IMR-90 (cell line): ENCODE data around the gene RIPOR2. TPM values are rescaled to one million over a fixed set of nuclear protein-coding genes. Genes with fewer than 3 reads are reported as not detected.

Experiments used
- ATAC-seq: fragments of 200-7000 bp; cut with Tn5 transposase; 2 replicates; pipeline ENCODE4 v1.9.1; 2020; ENCODE audit warnings: low read depth, mild to moderate bottlenecking, moderate library complexity
- BruUV-seq: library from RNA; stranded (reverse); fragments of 400-500 nt; replicated peaks from 2 replicates; lab custom pipeline; 2021; lab: Mats Ljungman, UMichigan
- CTCF ChIA-PET: fragments of 300-600 bp; formaldehyde crosslinking; extraction: SDS; loops from one replicate; lab custom pipeline; 2021; ENCODE audit warnings: antibody characterized with exemption; lab: Yijun Ruan, JAX
- POLR2A ChIA-PET: fragments of 300-600 bp; sonication (Branson Sonifier 250); formaldehyde crosslinking; loops from one replicate; lab custom pipeline; 2022; ENCODE audit warnings: antibody characterized with exemption; ENCODE audit not compliant: unreplicated experiment; lab: Charles Lee
- DNase-seq: peaks from one replicate; pipeline ENCODE4 v3.0.0; 2013
- H2AFZ ChIP-seq: replicated peaks from 2 replicates; pipeline ENCODE3; 2013; ENCODE audit warnings: low read length, mild to moderate bottlenecking; ENCODE audit not compliant: poor library complexity
- H2AK5ac ChIP-seq: 2 replicates; pipeline ENCODE4 v1.6.1; 2013; ENCODE audit warnings: low read depth, low read length, inconsistent platforms
- H2AK9ac ChIP-seq: replicated peaks from 2 replicates; pipeline ENCODE3; 2013; ENCODE audit warnings: mild to moderate bottlenecking, low read depth, low read length, moderate library complexity; ENCODE audit not compliant: poor library complexity
- H2BK120ac ChIP-seq: 2 replicates; pipeline ENCODE4 v1.6.1; 2013; ENCODE audit warnings: low read depth, low read length, inconsistent platforms
- H2BK15ac ChIP-seq: 3 replicates; pipeline ENCODE4 v1.6.1; 2013; ENCODE audit warnings: low read depth, low read length, inconsistent platforms
- H2BK20ac ChIP-seq: 2 replicates; pipeline ENCODE4 v1.6.1; 2013; ENCODE audit warnings: low read depth, mild to moderate bottlenecking, inconsistent platforms, low read length, moderate library complexity
- H2BK5ac ChIP-seq: 2 replicates; pipeline ENCODE4 v1.6.1; 2013; ENCODE audit warnings: mild to moderate bottlenecking, low read depth, low read length, inconsistent platforms; ENCODE audit not compliant: poor library complexity, severe bottlenecking
- H3K14ac ChIP-seq: replicated peaks from 2 replicates; pipeline ENCODE4 v1.6.1; 2013; ENCODE audit warnings: low read depth, low read length, inconsistent platforms
- H3K18ac ChIP-seq: 2 replicates; pipeline ENCODE4 v1.6.1; 2013; ENCODE audit warnings: low read depth, low read length, control low read depth
- H3K23ac ChIP-seq: 2 replicates; pipeline ENCODE4 v1.6.1; 2013; ENCODE audit warnings: low read depth, low read length, inconsistent platforms
- H3K27ac ChIP-seq: 2 replicates; pipeline ENCODE4 v1.5.1; 2013; ENCODE audit warnings: mild to moderate bottlenecking, control low read depth, low read length; ENCODE audit not compliant: insufficient read depth
- H3K27me3 ChIP-seq: 2 replicates; pipeline ENCODE4 v1.6.1; 2013; ENCODE audit warnings: low read length; ENCODE audit not compliant: control insufficient read depth, insufficient read depth
- H3K36me3 ChIP-seq: 2 replicates; pipeline ENCODE4 v1.6.1; 2013; ENCODE audit warnings: low read length, mixed read lengths; ENCODE audit not compliant: control insufficient read depth, insufficient read depth
- H3K4ac ChIP-seq: 2 replicates; pipeline ENCODE4 v1.6.1; 2013; ENCODE audit warnings: low read depth, low read length, inconsistent platforms
- H3K4me1 ChIP-seq: 2 replicates; pipeline ENCODE4 v1.6.1; 2013; ENCODE audit warnings: low read length, mixed read lengths; ENCODE audit not compliant: control insufficient read depth, insufficient read depth
- H3K4me2 ChIP-seq: 2 replicates; pipeline ENCODE4 v1.6.1; 2013; ENCODE audit warnings: low read depth, mild to moderate bottlenecking, control low read depth, low read length, moderate library complexity
- H3K4me3 ChIP-seq: 2 replicates; pipeline ENCODE4 v1.5.1; 2013; ENCODE audit warnings: low read depth, mild to moderate bottlenecking, control low read depth, low read length, moderate library complexity; ENCODE audit not compliant: insufficient read depth
- H3K56ac ChIP-seq: 2 replicates; pipeline ENCODE4 v1.6.1; 2013; ENCODE audit warnings: low read length, inconsistent platforms; ENCODE audit not compliant: insufficient read depth; ENCODE audit errors: extremely low read depth
- H3K79me1 ChIP-seq, 2 experiments: 2 replicates each; pipeline ENCODE4 v1.6.1; 2013; ENCODE audit warnings: low read length in 2 of 2, inconsistent platforms in 1 of 2, low read depth in 1 of 2
- H3K9ac ChIP-seq: 2 replicates; pipeline ENCODE4 v1.6.1; 2013; ENCODE audit warnings: low read depth, low read length, control low read depth
- H3K9me1 ChIP-seq: 2 replicates; pipeline ENCODE4 v1.6.1; 2013; ENCODE audit warnings: low read length, inconsistent platforms; ENCODE audit not compliant: insufficient read depth
- H3K9me3 ChIP-seq: 2 replicates; pipeline ENCODE4 v1.6.1; 2013; ENCODE audit warnings: low read length; ENCODE audit not compliant: control insufficient read depth, insufficient read depth
- H4K20me1 ChIP-seq: 2 replicates; pipeline ENCODE4 v1.6.1; 2013; ENCODE audit warnings: low read length, inconsistent platforms; ENCODE audit not compliant: insufficient read depth
- H4K5ac ChIP-seq: 2 replicates; pipeline ENCODE4 v1.6.1; 2013; ENCODE audit warnings: mild to moderate bottlenecking, low read depth, low read length, control low read depth
- H4K8ac ChIP-seq, 2 experiments: 2 replicates each; pipeline ENCODE4 v1.6.1; 2013; ENCODE audit warnings: low read depth in 2 of 2, low read length in 2 of 2, control low read depth in 1 of 2, inconsistent platforms in 1 of 2
- H4K91ac ChIP-seq: 2 replicates; pipeline ENCODE4 v1.6.1; 2013; ENCODE audit warnings: low read depth, low read length, inconsistent platforms; ENCODE audit not compliant: insufficient read depth
- CEBPB ChIP-seq: IDR thresholded peaks from 2 replicates; pipeline ENCODE4 v1.6.1; 2012; ENCODE audit warnings: low read depth, low read length, improper control_type of control experiment
- RCOR1 ChIP-seq: IDR thresholded peaks from 2 replicates; pipeline ENCODE4 v1.6.1; 2012; ENCODE audit warnings: mild to moderate bottlenecking, low read length, improper control_type of control experiment; ENCODE audit not compliant: insufficient replicate concordance
- WGBS, 2 experiments: methylation state at CpG; one replicate each; pipeline versions ENCODE4 v1.1.5 to v1.1.7; 2013; ENCODE audit warnings: missing lambda C conversion rate in 2 of 2; ENCODE audit not compliant: insufficient read length in 1 of 2; ENCODE audit errors: extremely low coverage in 2 of 2; 5-methylcytosine and 5-hydroxymethylcytosine counted together
- dilution Hi-C: fragments of 300-500 bp; cut with HindIII; formaldehyde crosslinking; loops from one replicate; pipeline ENCODE4 v1.14.3; 2018; ENCODE audit warnings: low sequenced_read_pairs; ENCODE audit not compliant: unreplicated experiment
- in situ Hi-C: fragments of 300-500 bp; cut with MboI; formaldehyde crosslinking; loops from 3 replicates; pipeline ENCODE4 v1.14.3; 2019; ENCODE audit warnings: low sequenced_read_pairs, inconsistent platforms, mixed read lengths
- intact Hi-C: fragments of 100-400 bp; cut with micrococcal nuclease; formaldehyde crosslinking; loops from 2 replicates; pipeline ENCODE4 v1.10.0; 2022
- polyA plus RNA-seq, 3 experiments: library from polyadenylated mRNA; depleted of rRNA; stranded (reverse); fragments of >200 nt; gene quantifications; 2 replicates each; pipeline ENCODE4 v1.2.3, GENCODE V29; 2012; ENCODE audit warnings: low replicate concordance in 1 of 3
- total RNA-seq: library from RNA; depleted of rRNA; stranded (reverse); fragments of >200 nt; gene quantifications from 2 replicates; pipeline ENCODE4 v1.2.3, GENCODE V29; 2012

The RIPOR2 gene
- total and polyA plus RNA-seq, 2 of the 4 experiments (the other 2 are of a cell fraction) = 1.1 to 1.2 TPM

DNA sequence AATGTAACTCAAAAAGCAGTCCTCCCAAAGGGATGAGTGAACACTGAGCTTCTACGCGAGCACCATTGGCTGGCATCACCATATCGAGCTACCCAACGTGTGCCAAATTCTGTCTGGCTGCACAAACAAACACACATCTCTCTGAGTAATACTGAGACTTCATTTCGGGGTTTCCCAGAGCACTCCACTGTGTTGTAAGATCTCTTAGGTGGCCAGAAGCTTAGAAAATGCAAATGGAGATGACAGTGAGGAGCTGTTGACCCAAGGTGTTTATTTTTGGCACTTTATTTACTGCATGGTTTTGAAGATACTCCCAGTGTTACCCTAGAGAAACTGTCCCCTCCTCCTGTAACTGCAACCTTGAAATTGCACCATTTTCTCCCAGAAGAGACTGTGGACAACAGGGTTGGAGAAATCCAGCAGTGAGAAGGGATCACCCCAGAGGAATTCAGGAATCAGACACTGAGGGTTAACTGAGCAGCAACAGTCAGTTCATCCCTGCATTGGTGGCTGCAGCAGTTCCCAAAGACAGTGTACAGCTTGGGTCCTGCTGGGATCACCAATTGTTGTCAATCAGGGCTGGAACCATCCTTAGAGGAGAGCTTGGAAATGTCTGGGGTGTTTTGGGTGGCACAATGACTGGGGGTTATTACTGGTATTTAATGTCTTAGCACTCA, 1.0 kb upstream of the RIPOR2 start:
- Histone ChIP-seq H2BK20ac (0 out of 2 replicates have a peak overlapping the region, but pooled peaks have one; percentile 12), H2BK5ac (no peak overlapping the region), H3K14ac (no peak overlapping the region; the same call in 1 of the 2 replicates), H3K4me1 (peaks cover 7% of the 10 kb centered on the region), H3K27me3 (no peaks in the 10 kb centered on the region), H3K23ac (no peak overlapping the region), H3K4ac (no peak overlapping the region), H2BK15ac (no peak overlapping the region), H4K91ac (no peak overlapping the region), H3K9me1 (peaks cover 9% of the 10 kb centered on the region), H2AK9ac (no peak overlapping the region), H3K9ac (no peak overlapping the region), H3K18ac (no peak overlapping the region), H3K4me3 (no peak overlapping the region), H3K9me3 (no peaks in the 10 kb centered on the region), H4K20me1 (no peaks in the 10 kb centered on the region), H2AFZ (no peak overlapping the region), H3K4me2 (no peak overlapping the region), H3K27ac (no peak overlapping the region), H3K79me1 (no peaks in the 10 kb centered on the region), H3K56ac (no peak overlapping the region), H2AK5ac (no peak overlapping the region), H4K5ac (no peak overlapping the region), H4K8ac (no peak overlapping the region), H3K36me3 (no peaks in the 10 kb centered on the region), H2BK120ac (no peak overlapping the region)
- DNase-seq (peak; percentile 58), ATAC-seq (no peak)
- TF ChIP-seq RCOR1 (no peak), CEBPB (0 out of 2 replicates have a peak, but pooled peaks have one; percentile 6)
- intact Hi-C loops (no loop called here), in situ Hi-C loops (no loop called here), dilution Hi-C loops (no loop called here)
- ChIA-PET POLR2A (no interaction called here), CTCF (interaction anchor here (1.5 kb wide), 1 partner anchor 11 kb away, joined by 4 read pairs; no protein-coding TSS in a partner anchor)
- no CpG with 5 or more reads among the region's 5 CpGs for WGBS, 2 experiments
- no TSS peak for BruUV-seq
